Inflammatory macrophage treated with lipopolysaccharide for 1 hour (primary cell): ENCODE results near the gene HIBADH.

Experiments used
- DNase-seq, 2 donors: peaks; one replicate each; pipeline ENCODE4 v3.0.0-alpha.2; 2020 to 2022

The HIBADH gene

DNA sequence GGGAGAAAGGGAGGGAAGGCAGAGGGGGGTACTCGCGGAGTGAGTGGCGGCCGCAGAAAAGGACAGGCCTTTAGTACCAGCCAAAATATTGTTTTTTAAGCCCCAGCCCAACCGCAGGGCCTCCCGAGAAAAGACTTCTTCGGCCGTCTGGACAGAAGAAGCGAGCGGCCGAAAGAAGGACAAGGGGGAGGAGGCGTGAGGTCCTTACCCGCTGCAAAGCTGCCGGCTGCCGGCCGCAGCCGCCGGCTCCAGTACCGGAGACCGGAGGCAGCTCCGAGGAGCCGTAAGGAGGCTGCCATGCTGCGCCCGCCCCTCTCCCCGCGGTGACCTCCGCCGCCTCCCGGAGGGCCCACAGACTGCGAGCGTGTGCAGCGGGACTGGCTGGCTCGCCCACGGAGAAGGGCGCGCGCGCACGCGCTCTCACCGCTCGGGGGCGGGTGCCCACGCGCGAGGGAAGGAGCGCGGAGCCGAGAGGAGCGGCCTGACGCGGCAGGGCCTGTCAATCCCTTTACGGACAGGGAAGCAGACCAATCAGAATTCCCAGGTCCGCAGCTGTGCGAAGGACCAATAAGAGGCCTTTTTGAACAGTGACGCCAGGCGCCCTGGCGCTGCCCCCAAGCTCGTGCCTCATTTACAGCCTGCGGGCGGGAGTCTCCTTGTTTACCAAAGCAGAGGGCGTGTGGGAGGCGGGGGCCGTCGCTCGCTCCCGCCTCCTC lies at the start of gene HIBADH:
HIBADH (minus strand) TSS at position 394 of the 716 bp plus-strand sequence; CDS start at position 299, 95 bp downstream.
- DNase-seq = peak; percentile 99

DNA sequence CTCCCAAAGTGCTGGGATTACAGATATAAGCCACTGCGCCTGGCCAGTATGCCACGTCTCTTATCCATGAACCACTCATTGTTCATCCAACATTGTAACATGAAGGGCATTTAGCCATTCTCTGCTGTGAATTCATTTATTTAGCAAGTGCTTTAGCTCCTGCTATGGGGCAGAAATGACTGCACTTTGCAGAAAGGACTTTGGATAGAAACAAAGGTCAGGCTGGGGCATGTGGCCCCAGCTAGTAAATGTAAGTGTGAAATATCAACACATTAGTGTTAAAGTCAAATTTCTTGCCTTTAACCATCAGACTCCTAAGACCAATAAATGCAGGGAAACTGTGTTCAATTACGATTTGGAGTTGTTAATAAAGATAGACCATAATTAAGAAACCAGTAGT lies 49.5 kb upstream of the HIBADH start:
- no peak for DNase-seq

DNA sequence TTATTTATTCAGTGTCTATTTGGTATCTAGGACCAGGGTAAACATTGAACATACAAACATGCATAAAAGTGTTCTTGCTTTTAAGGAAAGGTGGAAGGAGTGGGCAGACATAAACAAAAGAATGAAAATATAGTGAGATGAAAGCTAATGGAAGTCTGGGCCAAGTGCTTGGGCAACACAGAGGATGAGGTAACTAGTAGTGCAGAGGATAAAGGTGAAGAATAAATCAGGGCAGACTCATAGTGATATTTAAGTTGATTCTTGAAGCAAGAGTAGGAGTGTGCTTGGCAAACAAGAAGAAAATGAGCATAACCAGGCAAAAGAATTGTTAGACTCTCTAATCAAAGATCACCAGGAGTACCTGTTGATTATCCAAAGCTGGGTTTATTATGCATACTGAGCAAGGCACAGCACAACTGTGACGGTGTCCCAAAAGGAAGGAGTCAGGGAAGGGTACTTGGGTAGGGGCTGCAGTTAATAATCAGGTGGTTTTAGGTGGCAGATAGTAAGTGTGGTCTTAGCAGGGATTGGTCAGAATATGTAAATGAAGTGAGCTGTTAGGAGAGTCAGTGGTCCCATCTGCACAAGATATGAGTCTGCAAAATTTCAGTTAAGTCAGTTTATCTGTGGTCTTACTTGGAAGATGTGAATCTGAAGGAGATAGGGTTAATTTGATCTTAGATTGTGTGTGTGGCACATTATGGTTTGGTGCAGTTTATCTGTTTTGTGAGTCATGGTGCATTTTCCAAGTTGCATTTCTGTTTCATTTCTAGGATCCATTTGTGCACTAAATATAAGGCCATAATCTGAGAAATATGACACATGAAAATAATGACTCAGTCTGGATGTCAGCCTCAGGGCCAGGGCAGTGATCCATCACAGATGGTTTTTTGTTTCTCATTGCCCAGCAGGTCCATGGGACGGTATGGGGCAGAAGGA lies 46.7 kb upstream of the HIBADH start:
- no peak for DNase-seq

DNA sequence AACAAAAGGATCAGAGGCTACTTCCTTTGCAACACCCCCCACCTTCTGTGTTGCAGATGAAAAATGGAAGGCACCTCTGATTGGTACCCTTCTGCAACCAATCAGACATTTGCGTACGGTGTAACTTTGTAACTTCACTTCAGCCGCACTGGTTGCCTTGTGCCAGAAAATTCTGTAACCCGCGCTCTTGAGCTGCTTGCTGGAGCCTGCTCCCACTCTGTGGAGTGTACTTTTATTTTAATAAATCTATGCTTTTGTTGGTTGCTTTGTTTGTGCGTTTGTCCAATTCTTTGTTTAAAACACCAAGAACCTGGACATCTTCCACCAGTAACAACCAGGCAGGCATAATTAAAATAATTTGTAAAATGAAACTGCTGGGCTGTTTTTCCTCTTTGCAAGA lies 45.8 kb upstream of the HIBADH start:
- DNase-seq = no peak

DNA sequence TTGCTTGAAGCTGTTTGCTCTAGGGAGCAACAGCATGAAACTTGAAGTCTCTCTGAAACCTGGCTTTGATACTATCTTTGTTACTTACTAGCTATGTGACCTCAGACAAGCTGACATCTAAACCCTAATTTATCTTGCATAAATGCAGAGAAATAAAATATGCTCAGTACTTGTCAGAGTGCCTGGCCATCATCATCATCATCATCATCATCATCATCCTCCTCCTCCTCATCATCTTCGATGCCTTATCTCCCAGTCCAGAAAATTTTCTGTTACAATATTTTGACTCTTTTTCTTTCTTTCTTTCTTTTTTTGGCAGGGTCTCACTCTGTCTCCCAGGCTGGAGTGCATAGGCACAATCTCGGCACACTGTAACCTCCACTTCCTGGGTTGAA lies 42.5 kb upstream of the HIBADH start:
- DNase-seq = no peak

DNA sequence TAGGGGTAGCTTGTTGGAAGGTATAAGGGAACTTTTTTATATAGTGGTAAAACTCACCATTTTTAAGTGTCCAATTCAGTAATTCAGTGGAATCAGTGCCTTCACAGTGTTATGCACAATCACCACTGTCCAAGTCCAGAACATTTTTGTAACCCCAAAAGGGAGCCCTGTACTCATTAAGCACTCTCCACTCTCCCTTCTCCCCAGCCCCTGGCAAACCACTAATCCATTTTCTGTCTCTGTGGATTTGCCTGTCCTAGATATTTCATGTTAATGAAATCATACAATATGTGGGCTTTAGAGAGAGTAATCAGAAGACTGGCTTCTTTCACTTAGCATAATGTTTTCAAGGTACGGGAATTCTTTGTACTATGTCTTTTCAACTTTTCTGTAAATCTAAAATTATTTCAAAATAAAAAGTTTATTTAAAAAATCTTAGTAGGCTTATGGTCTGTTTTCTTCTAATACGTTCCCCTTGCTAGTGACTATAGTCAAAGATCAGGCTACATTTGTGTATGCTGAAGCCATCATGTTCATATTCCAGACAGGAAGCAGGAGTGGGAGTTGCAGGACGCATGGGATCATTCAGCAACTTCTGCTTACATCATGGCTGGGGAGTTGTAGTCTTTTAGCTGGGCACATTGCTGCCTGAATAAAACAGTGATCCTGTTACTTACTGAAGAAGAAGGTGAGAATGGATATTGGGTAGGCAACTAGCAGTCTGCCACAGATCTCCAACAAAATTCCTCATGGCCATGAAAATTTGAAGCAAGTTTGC lies 41.9 kb upstream of the HIBADH start:
- DNase-seq = peak; percentile 35 to 67

DNA sequence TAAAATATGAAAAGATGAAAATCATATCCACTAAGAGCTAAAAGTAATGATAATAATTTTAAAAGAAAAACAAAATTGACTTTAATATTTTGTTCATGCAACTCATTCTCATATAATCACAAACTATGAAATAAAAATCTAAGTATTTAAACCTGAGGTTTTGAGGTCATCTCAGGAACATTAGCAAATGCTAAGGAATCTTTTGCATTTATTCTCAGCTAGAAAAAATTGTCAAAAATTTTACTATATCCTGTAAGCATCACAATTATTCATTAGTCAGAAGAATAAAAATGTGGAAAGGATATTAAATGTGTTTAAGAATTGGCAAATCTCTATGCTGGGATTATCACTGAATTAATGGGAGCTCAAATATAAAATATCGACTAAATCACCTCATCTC lies 40.5 kb upstream of the HIBADH start:
- no peak for DNase-seq

DNA sequence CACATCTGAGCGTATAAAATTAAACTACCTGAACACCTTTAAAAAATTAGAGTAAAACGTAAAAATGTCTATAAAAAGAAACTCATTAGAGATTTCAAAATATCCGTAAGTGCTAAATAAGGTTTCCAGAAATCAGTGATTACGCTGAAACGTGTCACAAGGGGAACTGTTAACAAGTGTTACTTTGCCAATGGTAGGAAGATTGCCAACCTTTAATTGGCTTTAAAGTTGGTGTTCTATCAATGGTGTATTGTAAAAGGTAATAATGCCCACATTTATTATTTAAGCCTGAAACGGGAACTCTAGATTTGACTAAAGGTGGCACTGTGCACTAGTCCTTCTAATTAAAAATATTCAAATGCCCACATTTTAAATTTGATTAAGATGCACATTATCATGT lies 37.8 kb upstream of the HIBADH start:
- DNase-seq = no peak

DNA sequence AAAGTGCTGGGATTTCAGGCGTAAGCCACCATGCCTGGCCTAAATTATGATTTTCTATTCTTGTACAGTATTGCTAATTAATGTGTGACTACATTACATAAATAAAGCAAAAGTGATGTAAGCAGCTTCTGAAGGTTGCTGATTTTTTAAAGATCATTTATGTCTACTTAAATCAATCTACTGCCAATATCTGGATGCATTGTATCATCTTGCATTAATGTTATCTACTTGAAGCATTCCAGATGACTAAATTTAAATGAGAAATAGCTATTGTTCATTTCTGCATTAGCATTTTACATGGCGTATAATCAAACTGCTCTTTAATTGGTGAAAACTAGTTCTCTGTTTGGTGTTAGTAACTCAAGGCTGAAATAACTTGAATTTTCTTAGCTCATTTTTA lies 37.1 kb upstream of the HIBADH start:
- DNase-seq = no peak

DNA sequence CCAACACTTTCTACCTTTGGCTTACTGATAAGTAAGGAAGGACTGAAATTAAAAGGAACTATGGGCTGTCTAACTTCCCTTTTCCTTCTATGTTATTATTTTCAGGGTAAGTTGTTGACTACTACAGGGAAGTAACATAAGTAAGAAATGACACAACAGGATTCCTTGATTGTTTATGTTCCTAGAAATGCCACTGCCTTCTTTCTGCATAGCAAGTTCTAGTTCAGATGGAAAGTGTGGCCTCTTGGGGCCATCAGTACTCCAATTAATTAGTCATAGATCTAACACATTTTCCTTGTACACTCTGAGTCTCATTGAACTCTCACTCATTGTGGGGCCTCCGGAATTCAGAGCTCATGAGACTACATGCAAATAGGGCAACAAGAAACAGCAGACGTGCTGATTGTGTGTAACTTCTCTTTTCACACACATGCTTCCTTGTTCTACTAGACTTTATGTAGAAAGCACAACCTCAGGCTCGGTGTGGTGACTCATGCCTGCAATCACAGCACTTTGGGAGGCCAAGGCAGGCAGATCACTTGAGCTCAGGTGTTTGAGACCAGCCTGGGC lies 35.3 kb upstream of the HIBADH start:
- peak; percentile 76 to 91 for DNase-seq

DNA sequence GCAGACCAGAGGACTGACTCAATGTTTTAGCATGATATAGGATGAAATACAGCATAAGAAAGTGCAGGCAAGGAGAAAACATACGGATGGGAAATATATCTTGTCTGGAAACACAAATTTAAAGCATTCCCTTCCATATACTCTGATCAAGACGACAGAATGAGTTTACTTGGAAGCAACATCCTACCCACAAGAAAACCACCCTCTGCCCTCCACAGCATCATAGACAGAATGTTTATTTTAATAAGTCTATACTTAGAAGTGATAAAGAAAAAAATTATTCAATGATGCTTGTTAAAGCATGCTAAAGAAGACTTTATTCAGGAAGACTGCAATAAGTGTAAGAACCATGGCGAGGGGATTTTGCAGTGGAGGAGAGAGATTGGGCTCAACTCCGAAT lies 32.4 kb upstream of the HIBADH start:
- no peak for DNase-seq

DNA sequence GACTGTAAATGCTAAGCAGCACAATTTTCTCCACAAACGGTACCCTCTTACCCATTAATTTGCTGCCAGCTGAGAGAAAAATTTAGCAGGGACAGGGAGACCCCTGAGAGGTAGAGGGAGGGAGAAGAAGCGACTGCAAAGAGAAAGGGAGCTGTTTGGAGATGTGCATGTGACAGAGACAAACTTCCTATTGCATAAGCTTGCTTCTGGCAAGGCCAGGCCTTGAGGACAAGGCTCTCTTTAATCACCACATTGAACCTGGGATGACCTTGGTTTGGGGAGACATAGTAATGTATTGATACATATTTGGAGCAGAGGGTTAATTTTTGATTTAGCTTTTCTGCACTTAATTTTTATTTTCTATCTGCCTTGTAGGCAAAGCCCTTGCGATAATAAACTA lies 31.1 kb upstream of the HIBADH start:
- peak; percentile 41 to 48 for DNase-seq

DNA sequence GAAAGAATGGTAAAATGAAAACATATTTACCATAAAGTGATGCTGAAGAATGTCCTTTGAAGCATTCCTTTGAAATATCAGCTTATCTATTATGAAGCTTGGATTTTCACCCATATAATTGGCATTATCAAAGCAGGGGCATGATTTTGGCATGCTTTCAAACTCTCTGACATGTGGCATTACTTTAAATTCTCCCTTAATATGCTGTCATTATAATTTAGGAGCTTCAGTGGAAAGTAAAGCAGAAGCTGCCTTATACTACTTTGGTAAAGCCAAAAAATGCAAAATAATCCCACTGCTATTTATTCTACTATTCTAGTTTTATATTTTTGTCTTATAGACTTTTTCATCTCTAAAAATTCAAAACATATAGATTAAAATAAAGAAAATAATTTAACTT lies 28.0 kb upstream of the HIBADH start:
- no peak for DNase-seq

DNA sequence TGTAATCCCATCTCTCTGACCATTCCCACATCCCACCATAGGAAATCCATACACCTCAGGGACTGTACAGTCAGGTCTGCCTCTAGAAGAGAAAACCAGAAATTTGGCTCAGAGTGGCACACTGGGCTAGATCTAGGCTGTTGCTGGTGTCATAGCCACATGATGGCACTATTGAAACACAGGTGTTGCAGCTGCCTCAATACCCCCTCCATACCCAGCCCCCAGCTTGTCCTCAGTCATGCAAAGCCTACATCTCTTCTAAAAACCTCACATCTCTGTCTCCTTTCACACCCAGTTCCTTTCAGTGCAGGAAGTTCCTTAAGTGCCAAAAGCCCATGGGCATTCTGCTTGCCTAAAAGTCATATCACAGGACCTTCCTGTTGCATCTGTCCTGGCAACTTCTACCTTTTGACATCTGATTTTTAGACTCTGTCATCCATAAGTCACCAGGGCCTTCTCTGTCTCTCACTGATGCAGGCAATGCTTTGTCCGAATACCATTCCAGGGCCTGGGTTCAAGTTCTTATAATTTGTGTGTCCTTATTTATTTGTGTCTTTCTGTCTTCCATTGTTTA lies 27.0 kb upstream of the HIBADH start:
- DNase-seq = peak in 1 of 2 donors; percentile 35

DNA sequence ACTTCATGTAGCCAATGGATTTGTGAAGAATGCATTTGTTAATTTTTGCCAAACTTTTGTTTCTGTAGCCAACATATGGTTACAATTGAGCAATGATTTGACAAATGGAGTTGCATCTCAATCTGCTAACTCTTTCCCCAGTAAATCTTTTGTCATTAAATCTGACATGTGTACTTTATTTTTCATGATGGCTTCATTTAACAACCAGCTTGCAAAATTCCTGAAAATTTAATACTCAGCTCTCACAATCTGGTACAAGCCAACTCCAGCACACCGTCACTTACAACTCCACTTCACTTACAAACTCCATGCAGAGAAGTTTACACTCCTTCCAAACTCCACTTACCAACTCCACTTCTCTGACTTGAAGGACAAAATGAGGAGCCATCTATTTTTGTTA lies 26.5 kb upstream of the HIBADH start:
- no peak for DNase-seq

DNA sequence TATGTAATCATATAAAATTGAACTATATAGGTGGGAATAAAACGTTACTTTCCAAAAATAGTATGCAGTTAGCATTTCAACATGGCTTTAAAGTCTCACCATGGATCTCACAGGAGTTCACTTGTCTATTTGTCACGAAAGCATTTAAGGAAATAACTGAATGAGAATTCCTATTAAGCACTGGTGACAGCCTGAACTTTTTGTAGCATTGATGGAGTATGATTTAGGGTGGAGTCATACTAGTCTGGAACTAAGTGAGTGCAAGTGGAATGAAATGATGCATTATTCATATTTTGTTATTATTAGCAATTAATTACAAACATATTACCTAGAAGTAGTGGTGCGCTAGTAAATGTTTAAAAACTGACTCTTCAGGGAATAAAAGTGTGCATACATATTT lies 26.0 kb upstream of the HIBADH start:
- no peak for DNase-seq

DNA sequence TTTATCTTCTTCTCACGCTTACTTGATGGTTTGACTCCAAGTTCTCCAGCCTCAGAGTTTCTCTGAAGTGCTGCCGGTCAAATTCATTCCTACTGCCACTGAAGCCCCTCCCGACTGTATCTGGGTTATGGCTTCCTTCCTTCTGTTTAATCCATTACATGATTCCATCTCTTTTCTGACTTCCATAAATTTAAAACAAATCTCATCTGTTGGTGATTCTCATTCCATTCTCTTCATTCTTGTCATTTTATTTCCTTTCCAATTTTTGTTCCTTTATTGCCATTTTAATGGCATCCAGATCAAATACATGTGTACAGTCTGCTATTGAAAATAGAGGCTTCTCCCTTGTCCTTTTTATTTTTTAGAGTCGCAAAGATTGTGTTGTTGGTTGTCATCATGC lies 25.4 kb upstream of the HIBADH start:
- DNase-seq = no peak

DNA sequence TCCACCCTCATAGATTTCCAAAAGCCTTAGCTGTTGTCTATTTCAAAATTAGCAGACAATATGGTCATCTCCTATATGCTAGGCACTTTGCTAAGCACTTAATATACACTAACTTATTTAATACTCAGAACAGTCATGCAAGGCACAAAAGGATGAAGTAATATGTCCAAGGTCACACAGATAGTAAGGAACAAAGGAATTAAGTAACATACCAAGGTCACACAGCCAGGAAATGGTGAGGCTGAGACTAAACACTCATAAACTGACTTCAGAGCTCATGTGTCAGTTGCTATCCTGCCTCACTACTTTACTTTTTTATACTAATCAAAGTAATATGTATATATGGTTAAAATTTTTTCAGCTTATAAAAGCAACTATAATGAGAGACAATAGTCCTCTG lies 23.6 kb upstream of the HIBADH start:
- no peak for DNase-seq

DNA sequence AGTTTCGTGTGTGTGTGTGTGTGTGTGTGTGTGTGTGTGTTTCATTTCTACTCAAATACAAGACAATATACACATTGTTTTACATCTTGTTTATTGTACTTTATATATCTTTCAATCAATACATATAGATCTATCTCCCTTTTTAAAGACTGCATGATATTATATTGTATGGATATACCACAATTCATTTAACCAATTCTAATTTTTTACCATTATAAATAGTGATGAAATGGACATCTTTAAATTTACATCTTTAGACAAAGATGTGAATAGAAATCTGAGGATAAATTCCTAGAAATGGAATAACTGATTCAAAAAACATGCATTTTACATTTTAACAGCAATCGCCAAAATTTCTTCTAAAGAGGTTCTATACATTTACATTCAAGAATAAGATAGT lies 23.2 kb upstream of the HIBADH start:
- no peak for DNase-seq

DNA sequence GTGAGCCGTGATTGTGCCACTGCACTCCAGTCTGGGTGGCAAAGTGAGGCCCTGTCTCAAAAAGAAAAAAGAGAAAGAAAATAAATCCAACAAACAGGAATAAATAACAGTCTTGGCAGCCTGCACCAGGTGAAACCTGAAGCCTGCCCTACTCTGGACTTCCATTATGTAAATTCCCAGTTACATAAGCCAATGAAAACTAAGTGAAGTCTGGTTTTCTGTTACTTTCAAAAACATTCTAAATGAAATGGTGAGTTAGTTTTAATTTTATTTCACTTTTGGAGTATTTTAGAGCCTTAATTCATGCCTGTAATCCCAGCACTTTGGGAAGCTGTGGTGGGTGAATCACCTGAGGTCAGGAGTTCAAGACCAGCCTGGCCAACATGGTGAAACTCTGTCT lies 22.5 kb upstream of the HIBADH start:
- no peak for DNase-seq

DNA sequence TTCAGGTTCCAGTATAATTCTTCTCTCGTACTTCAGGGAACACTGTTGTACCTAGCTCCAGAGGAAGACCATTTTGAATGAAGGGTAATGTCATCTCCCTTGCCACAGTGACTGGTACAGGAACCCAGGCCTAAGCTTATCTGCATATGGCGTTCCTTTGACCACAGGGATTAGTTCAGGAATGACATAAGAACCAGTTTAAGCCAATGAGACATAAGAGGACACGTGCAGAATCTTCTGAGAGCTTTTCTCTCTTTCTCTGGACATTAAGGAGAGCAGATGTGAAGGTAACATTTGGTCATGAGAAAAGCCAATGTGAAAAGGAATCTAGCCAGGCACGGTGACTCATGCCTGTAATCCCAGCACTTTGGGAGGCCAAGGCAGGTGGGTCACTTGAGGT lies 21.8 kb upstream of the HIBADH start:
- no peak for DNase-seq

DNA sequence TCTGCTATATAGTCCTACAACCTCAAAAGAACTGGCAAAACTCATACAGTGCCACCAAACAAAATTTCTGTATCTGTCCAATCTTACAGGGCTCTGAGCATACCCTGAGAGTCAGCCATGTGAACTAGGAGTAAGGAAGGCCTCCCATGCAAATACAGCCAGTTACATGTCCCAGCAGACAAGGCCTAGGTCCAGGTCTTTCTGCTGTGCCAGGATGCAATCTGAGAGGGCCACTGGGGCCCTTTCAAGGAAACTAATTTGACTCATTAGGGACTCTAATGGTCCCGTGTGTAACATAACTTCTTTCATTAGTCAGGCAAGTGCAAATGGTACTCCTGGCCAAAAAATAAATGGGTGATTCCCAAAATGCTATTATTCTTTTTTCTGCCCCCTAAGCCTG lies 17.9 kb upstream of the HIBADH start:
- no peak for DNase-seq
